CD14-positive monocyte (primary cell): ENCODE measurements around the gene SNX18. TPM values are rescaled to one million over a fixed set of nuclear protein-coding genes. Genes with fewer than 3 reads are reported as not detected.

Experiments used
- DNase-seq, 3 donors: peaks; one replicate each; pipeline ENCODE4 v3.0.0-alpha.2; 2011 to 2022
- H2AFZ ChIP-seq: 2 replicates; pipeline ENCODE4 v1.6.0; 2012; ENCODE audit warnings: mild to moderate bottlenecking, low read depth, low read length, inconsistent platforms; ENCODE audit not compliant: insufficient read depth, poor library complexity, severe bottlenecking
- H3K27ac ChIP-seq, 2 donors: 1 replicate in 1 of 2; 2 replicates in 1 of 2; pipeline ENCODE4 v1.5.1; 2012 to 2013; ENCODE audit warnings: low read length in 2 of 2, control low read depth in 1 of 2, inconsistent platforms in 1 of 2, low read depth in 1 of 2, mild to moderate bottlenecking in 1 of 2
- H3K27me3 ChIP-seq, 2 donors: one replicate each; pipeline versions ENCODE4 v1.6.0 to v1.6.1; 2011 to 2013; ENCODE audit warnings: low read length in 2 of 2; ENCODE audit not compliant: control insufficient read depth in 2 of 2, insufficient read depth in 2 of 2
- H3K36me3 ChIP-seq, 2 donors: replicated peaks in 1 of 2; 1 replicate in 1 of 2; 2 replicates in 1 of 2; pipeline versions ENCODE4 v1.5.1 to v1.6.1; 2012 to 2013; ENCODE audit warnings: low read length in 2 of 2, control low read depth in 1 of 2, inconsistent platforms in 1 of 2, mild to moderate bottlenecking in 1 of 2; ENCODE audit not compliant: insufficient read depth in 2 of 2, control insufficient read depth in 1 of 2
- H3K4me1 ChIP-seq, 2 donors: 1 replicate in 1 of 2; 2 replicates in 1 of 2; pipeline versions ENCODE4 v1.5.1 to v1.6.1; 2012 to 2013; ENCODE audit warnings: low read length in 2 of 2, control low read depth in 1 of 2, inconsistent platforms in 1 of 2, mild to moderate bottlenecking in 1 of 2, moderate library complexity in 1 of 2; ENCODE audit not compliant: insufficient read depth in 2 of 2, control insufficient read depth in 1 of 2
- H3K4me2 ChIP-seq: replicated peaks from 2 replicates; pipeline ENCODE3; 2012; ENCODE audit warnings: low read length, moderate library complexity, mild to moderate bottlenecking; ENCODE audit not compliant: poor library complexity, severe bottlenecking; ENCODE audit errors: extremely low read depth
- H3K4me3 ChIP-seq, 3 experiments: fragments of 200-600 bp in 1 of 3; sonication (generic) in 1 of 3; replicated peaks in 1 of 3; 1 replicate in 2 of 3; 2 replicates in 1 of 3; pipeline ENCODE4 v1.5.1; 2011 to 2013; ENCODE audit warnings: low read length in 3 of 3, mild to moderate bottlenecking in 3 of 3, control low read depth in 2 of 3, low read depth in 2 of 3, inconsistent platforms in 1 of 3, moderate library complexity in 1 of 3
- H3K79me2 ChIP-seq: 2 replicates; pipeline ENCODE4 v1.6.0; 2012; ENCODE audit warnings: mild to moderate bottlenecking, control low read depth, inconsistent platforms, low read length, moderate library complexity; ENCODE audit not compliant: insufficient read depth
- H3K9ac ChIP-seq: 2 replicates; pipeline ENCODE4 v1.6.0; 2017; ENCODE audit warnings: low read length, mild to moderate bottlenecking; ENCODE audit not compliant: insufficient read depth, poor library complexity, severe bottlenecking
- H3K9me3 ChIP-seq, 2 donors: replicated peaks in 1 of 2; 1 replicate in 1 of 2; 2 replicates in 1 of 2; pipeline versions ENCODE4 v1.5.1 to v1.6.1; 2012 to 2013; ENCODE audit warnings: low read length in 2 of 2, control low read depth in 1 of 2; ENCODE audit not compliant: control insufficient read depth in 1 of 2, insufficient read depth in 1 of 2
- H4K20me1 ChIP-seq: 2 replicates; pipeline ENCODE4 v1.6.0; 2012; ENCODE audit warnings: mild to moderate bottlenecking, low read length, control low read depth, moderate library complexity; ENCODE audit not compliant: insufficient read depth
- H3K27ac Mint-ChIP-seq, 7 donors: one replicate each; pipeline ENCODE4 v1.8.0; 2020; ENCODE audit warnings: mild to moderate bottlenecking in 7 of 7, mixed read lengths in 7 of 7, moderate library complexity in 6 of 7, inconsistent platforms in 2 of 7
- H3K27me3 Mint-ChIP-seq, 3 donors: one replicate each; pipeline ENCODE4 v1.8.0; 2021 to 2022; ENCODE audit warnings: low read depth in 3 of 3, mild to moderate bottlenecking in 3 of 3, mixed read lengths in 3 of 3, moderate library complexity in 3 of 3, inconsistent platforms in 1 of 3
- H3K36me3 Mint-ChIP-seq, 2 donors: one replicate each; pipeline ENCODE4 v1.8.0; 2020; ENCODE audit warnings: mixed read lengths in 2 of 2, inconsistent platforms in 1 of 2, mild to moderate bottlenecking in 1 of 2
- H3K4me1 Mint-ChIP-seq: one replicate; pipeline ENCODE4 v1.8.0; 2020; ENCODE audit warnings: mild to moderate bottlenecking, mixed read lengths
- H3K4me3 Mint-ChIP-seq, 2 donors: one replicate each; pipeline ENCODE4 v1.8.0; 2020; ENCODE audit warnings: mild to moderate bottlenecking in 2 of 2, mixed read lengths in 2 of 2, moderate library complexity in 1 of 2
- H3K9me3 Mint-ChIP-seq, 7 donors: one replicate each; pipeline ENCODE4 v1.8.0; 2020 to 2022; ENCODE audit warnings: mixed read lengths in 7 of 7, mild to moderate bottlenecking in 6 of 7, moderate library complexity in 6 of 7, inconsistent platforms in 2 of 7
- CTCF ChIP-seq: fragments of 200-600 bp; IDR thresholded peaks from one replicate; pipeline ENCODE4 v1.8.0; 2022; ENCODE audit warnings: antibody characterized with exemption, mild to moderate bottlenecking
- WGBS: methylation state at CpG from one replicate; pipeline ENCODE4 v1.1.5; 2013; ENCODE audit warnings: missing lambda C conversion rate; ENCODE audit not compliant: insufficient coverage; 5-methylcytosine and 5-hydroxymethylcytosine counted together
- intact Hi-C, 2 donors: fragments of 100-400 bp; cut with micrococcal nuclease; formaldehyde crosslinking; loops; one replicate each; pipeline versions ENCODE4 v1.15.0 to v1.15.1; 2023
- polyA plus RNA-seq, 3 donors: library from polyadenylated mRNA; depleted of rRNA in 1 of 3; unstranded in 2 of 3; stranded (reverse) in 1 of 3; fragments of 300-500 nt in 2 of 3; fragments of >200 nt in 1 of 3; fragmentation: Illumina TruSeq in 2 of 3; gene quantifications; 1 replicate in 2 of 3; 2 replicates in 1 of 3; pipeline ENCODE4 v1.2.3, GENCODE V29; 2012 to 2021

Gene SNX18
- polyA plus RNA-seq, 3 donors, result 6.8 to 33.3 (median 12.4) TPM

- peaks cover 33% of the 10 kb centered on the region for H3K4me1 Mint-ChIP-seq
- intact Hi-C loops, result no loop called here
- peaks cover 24 to 27% of the 10 kb centered on the region in 2 donors for H3K4me1 ChIP-seq
- no CpG with 5 or more reads among the region's 3 CpGs for WGBS
- peak overlapping the region; percentile 63 for H3K4me2 ChIP-seq
- H3K36me3 Mint-ChIP-seq, result no peaks in the 10 kb centered on the region
- no peak for TF ChIP-seq CTCF
- peak overlapping the region; percentile 87 to 93 (median 89) for H3K27ac Mint-ChIP-seq
- no peaks in the 10 kb centered on the region for H3K36me3 ChIP-seq
- peak overlapping the region in 2 of 3 experiments; percentile 39 to 55 for H3K4me3 ChIP-seq
- peak overlapping the region; percentile 60 to 83 for H3K4me3 Mint-ChIP-seq
- peaks cover 6 to 9% (median 8%) of the 10 kb centered on the region in 7 donors for H3K9me3 Mint-ChIP-seq
- peak; percentile 62 to 67 (median 67) for DNase-seq
- H3K27ac ChIP-seq, result peak overlapping the region; percentile 37 to 71
- no peaks in the 10 kb centered on the region for H4K20me1 ChIP-seq
- peak overlapping the region; percentile 24 for H2AFZ ChIP-seq
- H3K27me3 Mint-ChIP-seq, result no peaks in the 10 kb centered on the region
- no peaks in the 10 kb centered on the region for H3K79me2 ChIP-seq
- H3K27me3 ChIP-seq, result no peaks in the 10 kb centered on the region
- H3K9me3 ChIP-seq, result peaks cover 7 to 10% of the 10 kb centered on the region in 2 donors
- no peak overlapping the region for H3K9ac ChIP-seq
Measured at GRCh38 chr5:54590824-54591223, 73.3 kb downstream of the SNX18 start.

GRCh38 chr5:54593779-54594178 is 76.2 kb downstream of the SNX18 start:
- Histone ChIP-seq H3K9me3 (peaks cover 0 to 6% of the 10 kb centered on the region in 2 donors), H3K9ac (no peak overlapping the region), H3K4me2 (no peak overlapping the region), H3K27ac (no peak overlapping the region), H3K4me1 (peaks cover 24 to 27% of the 10 kb centered on the region in 2 donors), H3K36me3 (no peaks in the 10 kb centered on the region), H2AFZ (no peak overlapping the region), H4K20me1 (no peaks in the 10 kb centered on the region), H3K4me3 (no peak overlapping the region), H3K79me2 (no peaks in the 10 kb centered on the region), H3K27me3 (no peaks in the 10 kb centered on the region)
- no peaks in the 10 kb centered on the region for H3K27me3 Mint-ChIP-seq
- no peak for DNase-seq
- H3K27ac Mint-ChIP-seq, result no peak overlapping the region
- H3K4me1 Mint-ChIP-seq, result peaks cover 33% of the 10 kb centered on the region
- TF ChIP-seq CTCF, result no peak
- peaks cover 7 to 19% (median 11%) of the 10 kb centered on the region in 7 donors for H3K9me3 Mint-ChIP-seq
- H3K36me3 Mint-ChIP-seq, result peaks cover 11 to 15% of the 10 kb centered on the region in 2 donors
- intact Hi-C loops, result no loop called here
- H3K4me3 Mint-ChIP-seq, result no peak overlapping the region
